Type B pancreatic cell (in vitro differentiated cells): Measurements from ENCODE around the gene MSH6. TPM values are rescaled to one million over a fixed set of nuclear protein-coding genes. Genes with fewer than 3 reads are reported as not detected.

Experiments
- DNase-seq: peaks from one replicate; pipeline ENCODE4 v3.0.0; 2021; ENCODE audit warnings: mixed read lengths; ENCODE audit not compliant: unreplicated experiment; ENCODE audit errors: extremely low spot score
- H3K27ac Mint-ChIP-seq: 2 replicates; pipeline ENCODE4 v1.8.0; 2021; ENCODE audit warnings: mild to moderate bottlenecking, mixed read lengths
- H3K27me3 Mint-ChIP-seq: 2 replicates; pipeline ENCODE4 v1.8.0; 2021; ENCODE audit warnings: mixed read lengths
- H3K36me3 Mint-ChIP-seq: 2 replicates; pipeline ENCODE4 v1.8.0; 2021; ENCODE audit warnings: mixed read lengths
- H3K4me1 Mint-ChIP-seq: one replicate; pipeline ENCODE4 v1.8.0; 2021; ENCODE audit warnings: mixed read lengths; ENCODE audit not compliant: unreplicated experiment
- H3K4me3 Mint-ChIP-seq: 2 replicates; pipeline ENCODE4 v1.8.0; 2021; ENCODE audit warnings: mild to moderate bottlenecking, mixed read lengths
- H3K9me3 Mint-ChIP-seq: 2 replicates; pipeline ENCODE4 v1.8.0; 2021; ENCODE audit warnings: mixed read lengths
- total RNA-seq: library from RNA; stranded (reverse); gene quantifications from 2 replicates; pipeline ENCODE4 v1.2.1, GENCODE V29; 2021; ENCODE audit warnings: low replicate concordance
- TF ChIP-seq, protein P1 (sequence below): fragments of 200-600 bp; sonication (generic); conservative IDR thresholded peaks from 2 replicates; pipeline ENCODE4 v1.5.0; 2021; ENCODE audit warnings: antibody characterized with exemption, mild to moderate bottlenecking

MSH6 gene
- total RNA-seq, 1 donor from 2014 or later = 138 TPM

DNA sequence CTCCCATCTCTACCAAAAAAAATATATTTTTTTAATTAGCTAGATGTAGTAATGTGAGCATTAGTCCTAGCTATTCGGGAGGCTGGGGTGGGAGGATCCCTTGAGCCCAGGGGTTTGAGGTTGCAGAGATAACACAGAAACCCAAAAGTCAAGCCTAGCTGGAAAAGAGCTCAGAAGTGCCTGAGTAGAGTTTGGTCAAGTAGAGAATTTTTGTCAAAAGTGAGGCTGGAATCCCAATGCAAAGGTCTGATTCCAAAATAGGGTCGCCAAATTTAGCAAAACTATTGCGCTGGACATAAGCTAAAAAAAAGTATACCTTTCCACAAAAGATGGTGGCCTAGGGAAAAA lies 15.5 kb upstream of the MSH6 start:
- Mint-ChIP-seq H3K36me3 (no peaks in the 10 kb centered on the region), H3K9me3 (no peaks in the 10 kb centered on the region), H3K27ac (no peak overlapping the region), H3K27me3 (peaks cover under 1% of the 10 kb centered on the region), H3K4me3 (no peak overlapping the region), H3K4me1 (peaks cover 4% of the 10 kb centered on the region)
- TF ChIP-seq, protein P1, sequence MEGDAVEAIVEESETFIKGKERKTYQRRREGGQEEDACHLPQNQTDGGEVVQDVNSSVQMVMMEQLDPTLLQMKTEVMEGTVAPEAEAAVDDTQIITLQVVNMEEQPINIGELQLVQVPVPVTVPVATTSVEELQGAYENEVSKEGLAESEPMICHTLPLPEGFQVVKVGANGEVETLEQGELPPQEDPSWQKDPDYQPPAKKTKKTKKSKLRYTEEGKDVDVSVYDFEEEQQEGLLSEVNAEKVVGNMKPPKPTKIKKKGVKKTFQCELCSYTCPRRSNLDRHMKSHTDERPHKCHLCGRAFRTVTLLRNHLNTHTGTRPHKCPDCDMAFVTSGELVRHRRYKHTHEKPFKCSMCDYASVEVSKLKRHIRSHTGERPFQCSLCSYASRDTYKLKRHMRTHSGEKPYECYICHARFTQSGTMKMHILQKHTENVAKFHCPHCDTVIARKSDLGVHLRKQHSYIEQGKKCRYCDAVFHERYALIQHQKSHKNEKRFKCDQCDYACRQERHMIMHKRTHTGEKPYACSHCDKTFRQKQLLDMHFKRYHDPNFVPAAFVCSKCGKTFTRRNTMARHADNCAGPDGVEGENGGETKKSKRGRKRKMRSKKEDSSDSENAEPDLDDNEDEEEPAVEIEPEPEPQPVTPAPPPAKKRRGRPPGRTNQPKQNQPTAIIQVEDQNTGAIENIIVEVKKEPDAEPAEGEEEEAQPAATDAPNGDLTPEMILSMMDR = no peak
- DNase-seq = no peak

DNA sequence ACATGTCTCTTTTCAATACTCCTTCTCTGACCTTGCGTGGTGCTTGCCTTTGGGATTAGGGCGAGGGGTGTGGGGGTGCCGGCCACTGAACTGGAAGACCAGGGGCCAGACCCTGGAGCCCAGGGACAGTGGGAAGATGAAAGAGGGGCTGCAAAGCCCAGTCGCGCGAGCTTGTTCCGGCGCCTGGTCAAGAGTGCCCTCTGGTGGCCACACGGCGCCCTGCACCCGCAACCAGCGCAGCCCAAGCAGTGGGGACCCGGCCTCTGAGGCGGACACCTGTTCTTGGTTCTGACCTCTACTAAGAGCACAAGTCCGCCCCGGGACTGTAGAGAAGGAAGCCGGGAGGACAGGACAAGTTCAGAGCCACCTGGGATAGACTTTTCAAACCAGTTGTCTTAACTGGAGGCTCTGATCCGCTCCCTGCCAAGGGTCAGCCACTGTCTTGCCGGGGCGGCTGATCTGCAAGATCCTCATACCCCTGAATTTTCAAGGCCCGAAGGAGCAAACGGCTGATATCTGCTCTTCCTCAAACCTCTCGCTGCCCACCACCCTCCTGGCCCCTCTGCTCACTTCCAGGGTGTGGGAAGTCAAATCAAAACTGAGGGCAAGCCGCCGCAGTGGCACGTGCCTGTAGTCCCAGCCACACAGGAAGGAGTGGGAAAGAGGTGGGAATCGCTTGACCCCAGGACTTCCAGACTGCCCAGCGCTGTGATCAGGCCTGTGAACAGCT lies 14.9 kb upstream of the MSH6 start:
- Mint-ChIP-seq H3K36me3 (no peaks in the 10 kb centered on the region), H3K27ac (no peak overlapping the region), H3K27me3 (no peaks in the 10 kb centered on the region), H3K4me1 (peaks cover 4% of the 10 kb centered on the region), H3K9me3 (no peaks in the 10 kb centered on the region), H3K4me3 (peak overlapping the region; percentile 39)
- TF ChIP-seq, protein P1 = peak; percentile 100
- peak; percentile 87 for DNase-seq

DNA sequence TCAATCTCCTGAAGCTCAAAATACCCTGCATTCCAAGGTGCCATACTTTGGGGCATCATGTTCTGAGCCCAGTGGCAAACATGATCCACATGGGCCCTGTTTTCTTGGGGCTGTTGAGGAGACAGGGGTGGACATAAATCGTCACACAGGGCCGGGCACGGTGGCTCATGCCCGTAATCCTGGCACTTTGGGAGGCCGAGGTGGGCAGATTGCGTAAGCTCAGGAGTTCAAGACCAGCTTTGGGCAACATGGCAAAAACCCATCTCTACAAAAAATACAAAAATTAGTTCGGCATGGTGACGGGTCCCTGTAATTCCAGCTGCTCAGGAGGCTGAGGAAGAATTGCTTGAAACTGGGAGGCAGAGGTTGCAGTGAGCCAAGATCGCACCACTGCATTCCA lies 13.6 kb upstream of the MSH6 start:
- H3K4me1 Mint-ChIP-seq = peaks cover 4% of the 10 kb centered on the region
- H3K27ac Mint-ChIP-seq = peak overlapping the region; percentile 39
- no peaks in the 10 kb centered on the region for H3K9me3 Mint-ChIP-seq

DNA sequence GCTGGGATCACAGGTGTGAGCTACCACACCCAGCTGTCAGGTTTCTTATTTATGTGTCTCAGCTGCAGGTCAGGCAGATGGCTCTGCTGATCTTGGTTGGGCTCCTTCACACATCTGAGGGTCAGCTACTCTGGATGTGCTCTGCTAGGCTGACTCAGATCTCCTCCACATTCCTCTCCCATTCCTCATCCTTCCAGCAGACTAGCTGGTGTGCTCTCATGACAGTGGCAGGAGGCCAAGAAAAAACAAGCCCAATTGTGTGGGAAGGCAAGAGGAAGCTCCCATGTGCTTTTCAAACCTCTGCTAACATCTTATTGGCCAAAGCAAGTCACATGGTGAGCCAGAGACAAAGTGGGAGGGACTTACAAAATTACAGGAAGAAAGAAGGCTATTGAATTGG lies 11.7 kb upstream of the MSH6 start:
- H3K27ac Mint-ChIP-seq = no peak overlapping the region
- H3K36me3 Mint-ChIP-seq = no peaks in the 10 kb centered on the region
- no peaks in the 10 kb centered on the region for H3K9me3 Mint-ChIP-seq
- TF ChIP-seq, protein P1 = no peak
- no peaks in the 10 kb centered on the region for H3K27me3 Mint-ChIP-seq
- H3K4me1 Mint-ChIP-seq = peaks cover 4% of the 10 kb centered on the region
- DNase-seq = no peak
- no peak overlapping the region for H3K4me3 Mint-ChIP-seq

More for the DNA sequence above, 13.6 kb upstream of the MSH6 start:
- no peak for DNase-seq
- H3K4me3 Mint-ChIP-seq = no peak overlapping the region
- no peaks in the 10 kb centered on the region for H3K36me3 Mint-ChIP-seq
- H3K27me3 Mint-ChIP-seq = no peaks in the 10 kb centered on the region
- TF ChIP-seq, protein P1 = no peak

DNA sequence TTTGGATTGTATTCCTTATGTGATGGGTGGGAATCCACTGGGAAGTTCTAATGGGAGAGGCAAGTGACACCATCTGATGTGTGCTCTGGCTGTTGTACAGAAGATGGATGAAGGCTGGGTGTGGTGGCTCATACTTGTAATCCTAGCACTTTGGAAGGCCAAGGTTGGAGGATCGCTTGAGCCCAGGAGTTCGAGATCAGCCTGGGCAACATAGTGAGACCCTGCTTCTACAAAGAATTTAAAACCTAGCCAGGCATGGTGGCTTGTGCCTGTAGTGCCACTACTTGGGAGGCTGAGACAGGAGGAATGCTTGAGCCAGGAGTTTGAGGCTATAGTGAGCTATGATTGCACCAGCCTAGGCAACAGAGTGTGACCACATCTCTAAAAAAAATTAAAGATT lies 10.6 kb upstream of the MSH6 start:
- no peak overlapping the region for H3K27ac Mint-ChIP-seq
- TF ChIP-seq, protein P1 = no peak
- no peaks in the 10 kb centered on the region for H3K9me3 Mint-ChIP-seq
- H3K4me3 Mint-ChIP-seq = no peak overlapping the region
- peaks cover 7% of the 10 kb centered on the region for H3K4me1 Mint-ChIP-seq
- no peaks in the 10 kb centered on the region for H3K27me3 Mint-ChIP-seq
- no peak for DNase-seq
- H3K36me3 Mint-ChIP-seq = no peaks in the 10 kb centered on the region
